Upper lobe of left lung (tissue), 6 donors: ENCODE data around the gene C1orf174. TPM values are rescaled to one million over a fixed set of nuclear protein-coding genes. Genes with fewer than 3 reads are reported as not detected.

Source experiments
- ATAC-seq, 2 donors: fragments of 200-7000 bp; cut with Tn5 transposase; one replicate each; pipeline ENCODE4 v1.9.1; 2022; ENCODE audit warnings: mild to moderate bottlenecking in 2 of 2, moderate library complexity in 2 of 2; ENCODE audit not compliant: low FRiP score in 2 of 2
- DNase-seq, 2 donors: peaks; one replicate each; pipeline ENCODE4 v3.0.0-alpha.2; 2019 to 2020
- H3K27ac ChIP-seq, 4 donors: fragments of 200-600 bp; sonication (generic); one replicate each; pipeline ENCODE4 v1.5.1; 2016 to 2019
- H3K27me3 ChIP-seq, 4 donors: fragments of 200-600 bp; sonication (generic); one replicate each; pipeline ENCODE4 v1.5.1; 2017 to 2019
- H3K36me3 ChIP-seq, 4 donors: fragments of 200-600 bp; sonication (generic); one replicate each; pipeline ENCODE4 v1.5.1; 2016 to 2019
- H3K4me1 ChIP-seq, 4 donors: fragments of 200-600 bp; sonication (generic); one replicate each; pipeline ENCODE4 v1.5.1; 2018 to 2019
- H3K4me3 ChIP-seq, 4 donors: fragments of 200-600 bp; sonication (generic); one replicate each; pipeline ENCODE4 v1.5.1; 2017 to 2019; ENCODE audit warnings: mild to moderate bottlenecking in 2 of 4, moderate library complexity in 1 of 4
- H3K9me3 ChIP-seq, 4 donors: fragments of 200-600 bp; sonication (generic); one replicate each; pipeline ENCODE4 v1.5.1; 2018 to 2019
- CTCF ChIP-seq, 6 experiments: fragments of 450-650 bp in 4 of 6; fragments of 200-600 bp in 2 of 6; sonication (generic) in 2 of 6; IDR thresholded peaks; one replicate each; pipeline ENCODE4 v1.5.1; 2016 to 2019; ENCODE audit warnings: antibody characterized with exemption in 6 of 6
- EP300 ChIP-seq, 4 donors: sonication (generic); formaldehyde crosslinking; IDR thresholded peaks; one replicate each; pipeline ENCODE4 v1.5.1; 2017; ENCODE audit warnings: antibody characterized with exemption in 4 of 4, control low read depth in 2 of 4
- POLR2A ChIP-seq, 4 donors: fragments of 450-650 bp; IDR thresholded peaks; one replicate each; pipeline ENCODE4 v1.5.1; 2016 to 2017; ENCODE audit warnings: antibody characterized with exemption in 4 of 4, mild to moderate bottlenecking in 2 of 4
- POLR2AphosphoS5 ChIP-seq, 2 donors: sonication (generic); formaldehyde crosslinking; IDR thresholded peaks; one replicate each; pipeline ENCODE4 v1.5.1; 2017; ENCODE audit warnings: antibody characterized with exemption in 2 of 2
- WGBS, 2 donors: methylation state at CpG; one replicate each; pipeline ENCODE4 v1.1.5; 2017 to 2018; 5-methylcytosine and 5-hydroxymethylcytosine counted together
- total RNA-seq, 6 donors: library from RNA; depleted of rRNA in 4 of 6; stranded (reverse); fragments of >200 nt in 4 of 6; gene quantifications; one replicate each; pipeline versions ENCODE4 v1.1.0 to v1.2.1, GENCODE V29; 2016 to 2021
- donor health status: DM: no; HTN: no; CAD: no; lungs with moderate emphysema.
- donor health status: DM: no; HTN: yes; CAD: no; lungs with severe emphysema.

C1orf174 gene
- total RNA-seq, 6 donors from 2014 or later, result 15.9 to 35.6 (median 20.6) TPM

GRCh38 chr1:3923378-3924185 lies 23.5 kb upstream of the C1orf174 start:
- H3K27me3 ChIP-seq, result no peaks in the 10 kb centered on the region
- no peaks in the 10 kb centered on the region for H3K36me3 ChIP-seq
- TF ChIP-seq POLR2A (IDR thresholded peaks at IDR 0.05), result no peak
- no peak for TF ChIP-seq CTCF (IDR thresholded peaks at IDR 0.05)
- TF ChIP-seq EP300 (IDR thresholded peaks at IDR 0.05), result no peak
- no peak for TF ChIP-seq POLR2AphosphoS5 (IDR thresholded peaks at IDR 0.05)
- H3K9me3 ChIP-seq, result no peaks in the 10 kb centered on the region
- no peaks in the 10 kb centered on the region for H3K4me1 ChIP-seq
- DNase-seq (peak in 1 of 2 donors; percentile 56), ATAC-seq (no peak)
- WGBS, 2 donors, result 70 to 72% methylated on average over 23 to 25 of the region's 25 CpGs
- no peak overlapping the region for H3K27ac ChIP-seq
- no peak overlapping the region for H3K4me3 ChIP-seq

GRCh38 chr1:3922851-3923250 lies 22.8 kb upstream of the C1orf174 start:
- TF ChIP-seq EP300 (IDR thresholded peaks at IDR 0.05), result no peak
- no peak for TF ChIP-seq POLR2A (IDR thresholded peaks at IDR 0.05)
- TF ChIP-seq POLR2AphosphoS5 (IDR thresholded peaks at IDR 0.05), result no peak
- no peak for TF ChIP-seq CTCF (IDR thresholded peaks at IDR 0.05)

GRCh38 chr1:3922201-3922725 lies 22.2 kb upstream of the C1orf174 start:
- Histone ChIP-seq H3K27me3 (no peaks in the 10 kb centered on the region), H3K4me3 (peak overlapping the region in 3 of 4 donors; percentile 2 to 35 (median 30)), H3K9me3 (no peaks in the 10 kb centered on the region), H3K27ac (no peak overlapping the region), H3K36me3 (no peaks in the 10 kb centered on the region), H3K4me1 (no peaks in the 10 kb centered on the region)
- 55 to 65% methylated on average over 6 of the region's 6 CpGs for WGBS, 2 donors
- ATAC-seq (peak in 1 of 2 donors; percentile 70), DNase-seq (peak in 1 of 2 donors; percentile 76)
- TF ChIP-seq POLR2AphosphoS5 (IDR thresholded peaks at IDR 0.05) (no peak), POLR2A (IDR thresholded peaks at IDR 0.05) (peak in 1 of 4 donors; percentile 41), CTCF (IDR thresholded peaks at IDR 0.05) (no peak), EP300 (IDR thresholded peaks at IDR 0.05) (no peak)

More at GRCh38 chr1:3922851-3923250, 22.8 kb upstream of the C1orf174 start:
- Histone ChIP-seq H3K27me3 (no peaks in the 10 kb centered on the region), H3K4me1 (no peaks in the 10 kb centered on the region), H3K27ac (no peak overlapping the region), H3K36me3 (no peaks in the 10 kb centered on the region), H3K4me3 (no peak overlapping the region), H3K9me3 (no peaks in the 10 kb centered on the region)
- no peak for DNase-seq
- WGBS, 2 donors, result 52 to 74% methylated on average over 6 of the region's 6 CpGs
- no peak for ATAC-seq

- Histone ChIP-seq H3K4me3 (peak overlapping the region in 3 of 4 donors; percentile 2 to 35 (median 30)), H3K9me3 (no peaks in the 10 kb centered on the region), H3K27me3 (no peaks in the 10 kb centered on the region), H3K4me1 (no peaks in the 10 kb centered on the region), H3K27ac (no peak overlapping the region), H3K36me3 (no peaks in the 10 kb centered on the region)
- ATAC-seq (no peak), DNase-seq (no peak)
- WGBS, 2 donors, result 46 to 61% methylated on average over 8 of the region's 8 CpGs
- TF ChIP-seq EP300 (IDR thresholded peaks at IDR 0.05) (no peak), POLR2AphosphoS5 (IDR thresholded peaks at IDR 0.05) (no peak), POLR2A (IDR thresholded peaks at IDR 0.05) (no peak), CTCF (IDR thresholded peaks at IDR 0.05) (no peak)
Measured at GRCh38 chr1:3921765-3922164, 21.7 kb upstream of the C1orf174 start.
